Measurements from ENCODE around the gene SFRP4. TPM values are rescaled to one million over a fixed set of nuclear protein-coding genes. Genes with fewer than 3 reads are reported as not detected.
"Not testable (repeated sequence)": the region's sequence is repeated elsewhere in the genome, so short reads cannot be mapped to it uniquely, and the experiment has no call there.

Gene SFRP4
- 0.06 TPM in 1 of 2 replicates, not detected in the other for total RNA-seq

GRCh38 chr7:37916673-37917660, at the start of gene SFRP4:
Gene SFRP4 (minus strand): TSS chr7:37916817. CDS start chr7:37916537, 280 bp downstream.
- TF ChIP-seq CTCF (conservative IDR thresholded peaks at IDR 0.05; ENCODE audit: low read depth, low read length) = peak; percentile 80
- no peak for DNase-seq (ENCODE audit: low read depth)
- peak within 1 kb of the TSS; percentile 63 for H3K4me3 ChIP-seq (ENCODE audit: low read depth, low read length)

GRCh38 chr7:37964196-37964595, 47.6 kb upstream of the SFRP4 start:
- H3K4me3 ChIP-seq (ENCODE audit: low read depth, low read length) = no peak overlapping the region
- no peak for DNase-seq (ENCODE audit: low read depth)
- no peak for TF ChIP-seq CTCF (conservative IDR thresholded peaks at IDR 0.05; ENCODE audit: low read depth, low read length)

- TF ChIP-seq CTCF (conservative IDR thresholded peaks at IDR 0.05; ENCODE audit: low read depth, low read length) = no peak
- no peak overlapping the region for H3K4me3 ChIP-seq (ENCODE audit: low read depth, low read length)
- no peak for DNase-seq (ENCODE audit: low read depth)
Measured at GRCh38 chr7:37961251-37961650, 44.6 kb upstream of the SFRP4 start.

- TF ChIP-seq CTCF (conservative IDR thresholded peaks at IDR 0.05; ENCODE audit: low read depth, low read length) = no peak
- DNase-seq (ENCODE audit: low read depth) = no peak
- H3K4me3 ChIP-seq (ENCODE audit: low read depth, low read length) = no peak overlapping the region
Measured at GRCh38 chr7:37960483-37960882, 43.9 kb upstream of the SFRP4 start.

- no peak for TF ChIP-seq CTCF (conservative IDR thresholded peaks at IDR 0.05; ENCODE audit: low read depth, low read length)
- no peak overlapping the region for H3K4me3 ChIP-seq (ENCODE audit: low read depth, low read length)
- no peak for DNase-seq (ENCODE audit: low read depth)
Measured at GRCh38 chr7:37957221-37957970, 40.8 kb upstream of the SFRP4 start.

GRCh38 chr7:37956791-37957190, 40.2 kb upstream of the SFRP4 start:
- no peak for DNase-seq (ENCODE audit: low read depth)
- no peak for TF ChIP-seq CTCF (conservative IDR thresholded peaks at IDR 0.05; ENCODE audit: low read depth, low read length)
- H3K4me3 ChIP-seq (ENCODE audit: low read depth, low read length) = no peak overlapping the region

- not testable (repeated sequence) for H3K4me3 ChIP-seq (ENCODE audit: low read depth, low read length); DNase-seq (ENCODE audit: low read depth)
Measured at GRCh38 chr7:37954217-37954616, 37.6 kb upstream of the SFRP4 start.
